ENCODE data around the gene DHRSX. TPM values are rescaled to one million over a fixed set of nuclear protein-coding genes. Genes with fewer than 3 reads are reported as not detected.

The DHRSX gene
- total and polyA plus RNA-seq, 2 of the 13 experiments (the other 11 are each of a cell fraction or from before 2014, with no cell fraction given) = 15.5 to 24.3 TPM

GRCh38 chrX:2502668-2503519 lies 2.1 kb upstream of the DHRSX start:
- BruUV-seq (replicated peaks) = no TSS peak
- H3K4me1 ChIP-seq (ENCODE audit: insufficient read depth, low read length) = peaks cover 32% of the 10 kb centered on the region
- H3K79me2 ChIP-seq (ENCODE audit: insufficient read depth, low read length) = peaks cover 16% of the 10 kb centered on the region
- no peaks in the 10 kb centered on the region for H3K36me3 ChIP-seq (replicated peaks in 1 of 2; ENCODE audit: control insufficient read depth in 1 of 2, insufficient read depth in 2 of 2, low read length in 2 of 2)
- in situ Hi-C loops (cut with HindIII; ENCODE audit: extremely low pct_ligation_motif_present, low pct_unique_long_range_greater_than_20kb) = no loop called here
- TF ChIP-seq ZNF350 (CRISPR knock-in tag; IDR thresholded peaks at IDR 0.05; ENCODE audit: borderline replicate concordance, low read depth) (0 out of 2 replicates have a peak, but pooled peaks have one; percentile 9), ZNF121 (CRISPR knock-in tag; IDR thresholded peaks at IDR 0.05) (peak; percentile 58; the same call in 1 of the 2 replicates), RFXAP (CRISPR knock-in tag; IDR thresholded peaks at IDR 0.05; ENCODE audit: borderline replicate concordance) (no peak), SNAI1 (CRISPR knock-in tag; IDR thresholded peaks at IDR 0.05; ENCODE audit: borderline replicate concordance) (no peak), ZNF770 (CRISPR knock-in tag; IDR thresholded peaks at IDR 0.05) (peak; percentile 90), MED8 (CRISPR knock-in tag; IDR thresholded peaks at IDR 0.05; ENCODE audit: insufficient replicate concordance) (no peak)
- H2AFZ ChIP-seq (ENCODE audit: low read length) = peak overlapping the region; percentile 32
- intact Hi-C loops (cut with micrococcal nuclease; ENCODE audit: unreplicated experiment) = no loop called here
- FAIRE-seq (no peak), DNase-seq (ENCODE audit: low spot score) (no peak), ATAC-seq (no peak)
- H3K27ac ChIP-seq (ENCODE audit: extremely low read length, insufficient read depth, low read length) = no peak overlapping the region
- H3K9me3 ChIP-seq (ENCODE audit: low read length) = no peaks in the 10 kb centered on the region
- no peak overlapping the region for H3K9ac ChIP-seq (ENCODE audit: insufficient read depth, low read depth, low read length)
- no peaks in the 10 kb centered on the region; a peak in 1 of 5 replicates for H3K27me3 ChIP-seq (ENCODE audit: control insufficient read depth in 1 of 2, insufficient read depth in 2 of 2, low read length in 2 of 2)
- H3K4me3 ChIP-seq (replicated peaks in 1 of 3; ENCODE audit: insufficient read depth in 1 of 3, low read depth in 2 of 3, low read length in 3 of 3) = peak overlapping the region; percentile 3 to 58 (median 16); a peak in 3 of 6 replicates
- peak overlapping the region; percentile 66 for H3K4me2 ChIP-seq (ENCODE audit: low read depth, low read length)
- ChIA-PET POLR2A (no interaction called here), CTCF (ENCODE audit: low intra/inter-chr PET ratio, low total read pairs) (no interaction called here)
- H4K20me1 ChIP-seq (ENCODE audit: insufficient read depth, low read length) = no peaks in the 10 kb centered on the region
- 12% methylated on average over 19 of the region's 19 CpGs for WGBS (ENCODE audit: low lambda C conversion rate)

Data from HepG2 (cell line).